ENCODE data around the gene GLDN. TPM values are rescaled to one million over a fixed set of nuclear protein-coding genes. Genes with fewer than 3 reads are reported as not detected.

GLDN gene
- total and polyA plus RNA-seq, 2 of the 4 experiments (the other 2 are of a cell fraction), result under 0.01 TPM; not detected in 1

- no CpG with 5 or more reads among the region's 3 CpGs for WGBS, 2 experiments (ENCODE audit: extremely low coverage in 2 of 2, insufficient read length in 1 of 2)
- Histone ChIP-seq H3K4me2 (ENCODE audit: low read depth, low read length) (no peak overlapping the region), H3K27ac (ENCODE audit: insufficient read depth, low read length) (no peak overlapping the region), H3K56ac (ENCODE audit: extremely low read depth, insufficient read depth, low read length) (no peak overlapping the region), H3K79me1 (ENCODE audit: low read depth in 1 of 2, low read length in 2 of 2) (no peaks in the 10 kb centered on the region), H3K4me3 (ENCODE audit: insufficient read depth, low read depth, low read length) (no peak overlapping the region), H3K4ac (ENCODE audit: low read depth, low read length) (no peak overlapping the region), H3K14ac (replicated peaks; ENCODE audit: low read depth, low read length) (no peak overlapping the region), H2AK5ac (ENCODE audit: low read depth, low read length) (peak overlapping the region; percentile 2), H4K8ac (ENCODE audit: low read depth in 2 of 2, low read length in 2 of 2) (no peak overlapping the region), H4K91ac (ENCODE audit: insufficient read depth, low read depth, low read length) (no peak overlapping the region), H2BK15ac (ENCODE audit: low read depth, low read length) (peak overlapping the region; percentile 72; the same call in 1 of the 3 replicates), H4K20me1 (ENCODE audit: insufficient read depth, low read length) (no peaks in the 10 kb centered on the region), H3K27me3 (ENCODE audit: control insufficient read depth, insufficient read depth, low read length) (peaks cover 22% of the 10 kb centered on the region), H3K9me3 (ENCODE audit: control insufficient read depth, insufficient read depth, low read length) (no peaks in the 10 kb centered on the region), H3K18ac (ENCODE audit: low read depth, low read length) (peak overlapping the region; percentile 16; the same call in 1 of the 2 replicates), H3K4me1 (ENCODE audit: control insufficient read depth, insufficient read depth, low read length) (peaks cover 8% of the 10 kb centered on the region), H3K9me1 (ENCODE audit: insufficient read depth, low read length) (peaks cover 5% of the 10 kb centered on the region; the same call in 1 of the 2 replicates), H2AK9ac (replicated peaks; ENCODE audit: low read depth, low read length, poor library complexity) (no peak overlapping the region), H3K23ac (ENCODE audit: low read depth, low read length) (no peak overlapping the region), H4K5ac (ENCODE audit: low read depth, low read length) (no peak overlapping the region), H2BK5ac (ENCODE audit: low read depth, low read length, poor library complexity, severe bottlenecking) (peak overlapping the region; percentile 61), H2BK20ac (ENCODE audit: low read depth, low read length) (peak overlapping the region; percentile 50), H2AFZ (replicated peaks; ENCODE audit: low read length, poor library complexity) (no peak overlapping the region), H3K36me3 (ENCODE audit: control insufficient read depth, insufficient read depth, low read length) (no peaks in the 10 kb centered on the region), H2BK120ac (ENCODE audit: low read depth, low read length) (no peak overlapping the region), H3K9ac (ENCODE audit: low read depth, low read length) (no peak overlapping the region)
- POLR2A ChIA-PET (ENCODE audit: unreplicated experiment), result interaction anchor here (1.2 kb wide), 1 partner anchor 8 kb away, joined by 3 read pairs; no protein-coding TSS in a partner anchor
- ATAC-seq (ENCODE audit: low read depth) (peak; percentile 77), DNase-seq (peak; percentile 80)
- TF ChIP-seq CTCF (conservative IDR thresholded peaks at IDR 0.05; ENCODE audit: low read depth, low read length), result no peak
- no peak for TF ChIP-seq RFX5 (IDR thresholded peaks at IDR 0.05; ENCODE audit: low read depth, low read length)
- no peak for TF ChIP-seq RCOR1 (IDR thresholded peaks at IDR 0.05; ENCODE audit: insufficient replicate concordance, low read length)
- TF ChIP-seq SMC3 (IDR thresholded peaks at IDR 0.05; ENCODE audit: low read depth, low read length), result no peak
- TF ChIP-seq, protein P1, sequence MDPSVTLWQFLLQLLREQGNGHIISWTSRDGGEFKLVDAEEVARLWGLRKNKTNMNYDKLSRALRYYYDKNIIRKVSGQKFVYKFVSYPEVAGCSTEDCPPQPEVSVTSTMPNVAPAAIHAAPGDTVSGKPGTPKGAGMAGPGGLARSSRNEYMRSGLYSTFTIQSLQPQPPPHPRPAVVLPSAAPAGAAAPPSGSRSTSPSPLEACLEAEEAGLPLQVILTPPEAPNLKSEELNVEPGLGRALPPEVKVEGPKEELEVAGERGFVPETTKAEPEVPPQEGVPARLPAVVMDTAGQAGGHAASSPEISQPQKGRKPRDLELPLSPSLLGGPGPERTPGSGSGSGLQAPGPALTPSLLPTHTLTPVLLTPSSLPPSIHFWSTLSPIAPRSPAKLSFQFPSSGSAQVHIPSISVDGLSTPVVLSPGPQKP (IDR thresholded peaks at IDR 0.05; ENCODE audit: borderline replicate concordance, low read depth, low read length), result no peak
- TF ChIP-seq FOS (IDR thresholded peaks at IDR 0.05; ENCODE audit: low read depth, low read length), result peak; percentile 60
- CTCF ChIA-PET, result interaction anchor here (1.5 to 9.7 kb wide), 3 partner anchors 87 to 213 kb away, joined by 3 to 89 read pairs (median 23); no protein-coding TSS in a partner anchor
- intact Hi-C loops (cut with micrococcal nuclease) (no loop called here), dilution Hi-C loops (cut with HindIII; ENCODE audit: low sequenced_read_pairs, unreplicated experiment) (no loop called here), in situ Hi-C loops (cut with MboI; ENCODE audit: low sequenced_read_pairs) (loop anchor here (5.0 kb wide), 1 partner anchor 89 kb away; no protein-coding TSS in a partner anchor)
- BruUV-seq (replicated peaks), result no TSS peak
Measured at GRCh38 chr15:51375966-51376640, 34.6 kb downstream of the GLDN start.
